ENCODE data around the gene SLC9C2.
"Not testable (repeated sequence)": the region's sequence is repeated elsewhere in the genome, so short reads cannot be mapped to it uniquely, and the experiment has no call there.

The SLC9C2 gene

DNA sequence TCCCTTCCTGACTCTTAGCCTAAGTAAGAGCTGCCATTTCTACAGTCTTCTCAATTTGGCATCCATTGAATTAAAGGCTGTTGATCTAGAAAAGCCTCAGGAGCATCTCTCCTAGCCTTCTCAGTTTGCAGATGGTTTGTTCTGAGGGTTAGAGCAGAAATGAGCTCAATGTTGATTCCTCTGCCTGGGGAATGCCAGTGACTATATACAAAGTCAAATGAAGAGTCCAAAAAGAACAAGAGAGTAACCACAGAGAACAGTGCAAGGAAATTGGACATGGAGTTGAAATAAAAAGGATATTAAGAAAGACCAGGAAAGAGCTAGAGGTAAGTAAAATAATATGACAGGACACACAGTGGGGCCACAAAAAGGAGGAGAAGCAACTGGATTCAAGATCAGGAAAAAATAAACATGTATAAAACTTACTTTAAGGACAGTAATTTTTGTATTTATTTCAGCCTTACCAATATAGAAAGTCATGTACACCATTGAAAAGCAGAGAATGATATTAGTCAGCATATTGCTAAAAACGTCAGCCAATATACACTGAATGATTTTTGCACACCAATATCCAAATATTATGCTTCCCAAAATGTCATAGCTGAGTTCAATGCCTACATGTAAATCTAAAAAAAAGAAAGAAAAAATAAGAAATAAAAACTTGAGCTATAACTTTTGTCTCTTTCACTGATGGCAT is 21.3 kb downstream of the SLC9C2 start:
- no peak for DNase-seq

DNA sequence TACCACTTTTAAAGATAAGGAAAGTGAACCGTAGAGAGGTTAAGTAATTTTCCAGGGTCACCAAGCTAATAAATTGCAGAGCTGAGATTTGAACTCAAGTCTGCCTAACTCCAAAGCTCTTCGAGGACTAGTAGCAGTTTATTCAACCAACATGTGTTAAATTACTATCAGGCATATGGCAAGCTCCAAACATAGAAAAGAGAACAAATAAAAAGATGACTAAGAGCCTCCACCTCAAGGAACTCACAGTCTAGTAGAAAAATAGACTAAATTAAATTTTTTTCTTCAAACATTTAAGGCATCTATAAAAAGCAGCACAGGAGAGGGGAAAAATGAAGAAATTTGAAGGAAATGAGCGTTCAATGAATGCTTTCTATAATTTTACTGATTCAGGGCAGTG is 22.2 kb downstream of the SLC9C2 start:
- no peak for DNase-seq

DNA sequence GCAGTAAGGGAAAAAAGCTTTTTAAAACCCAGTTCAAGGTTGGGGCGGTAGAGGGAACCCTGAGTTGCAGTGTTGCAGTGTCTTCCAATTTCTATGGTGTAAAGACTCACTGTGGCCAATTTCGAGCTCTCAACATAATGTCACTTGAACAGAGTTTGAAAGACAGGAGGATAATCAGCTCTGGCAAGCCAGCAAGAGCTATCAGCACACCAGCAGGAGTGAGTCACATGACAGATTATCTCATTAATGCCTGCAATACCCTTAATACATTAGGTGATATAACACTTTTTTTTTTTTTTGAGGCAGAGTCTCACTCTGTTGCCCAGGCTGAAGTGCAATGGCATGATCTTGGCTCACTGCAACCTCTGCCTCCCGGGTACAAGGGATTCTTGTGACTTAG is 22.8 kb downstream of the SLC9C2 start:
- DNase-seq = no peak

DNA sequence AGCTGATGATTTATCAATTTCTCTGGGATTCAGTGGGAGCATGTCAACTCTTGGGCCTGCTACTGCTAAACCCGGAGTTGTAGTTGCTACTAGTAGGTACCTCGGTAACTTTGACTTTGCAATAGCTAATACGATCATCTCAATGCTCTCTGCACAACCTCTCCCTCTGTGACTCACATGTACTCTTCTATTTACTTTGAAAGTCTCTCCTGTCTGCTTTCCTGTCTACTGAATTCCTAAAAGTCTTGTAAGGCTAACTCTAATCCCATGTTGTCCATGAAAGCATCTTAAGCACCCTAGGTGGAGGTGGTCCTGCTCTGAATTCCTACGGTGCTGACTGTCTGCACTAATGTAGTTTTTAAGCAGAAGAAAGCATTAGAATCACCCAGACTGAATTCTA is 29.3 kb downstream of the SLC9C2 start:
- no peak for DNase-seq

DNA sequence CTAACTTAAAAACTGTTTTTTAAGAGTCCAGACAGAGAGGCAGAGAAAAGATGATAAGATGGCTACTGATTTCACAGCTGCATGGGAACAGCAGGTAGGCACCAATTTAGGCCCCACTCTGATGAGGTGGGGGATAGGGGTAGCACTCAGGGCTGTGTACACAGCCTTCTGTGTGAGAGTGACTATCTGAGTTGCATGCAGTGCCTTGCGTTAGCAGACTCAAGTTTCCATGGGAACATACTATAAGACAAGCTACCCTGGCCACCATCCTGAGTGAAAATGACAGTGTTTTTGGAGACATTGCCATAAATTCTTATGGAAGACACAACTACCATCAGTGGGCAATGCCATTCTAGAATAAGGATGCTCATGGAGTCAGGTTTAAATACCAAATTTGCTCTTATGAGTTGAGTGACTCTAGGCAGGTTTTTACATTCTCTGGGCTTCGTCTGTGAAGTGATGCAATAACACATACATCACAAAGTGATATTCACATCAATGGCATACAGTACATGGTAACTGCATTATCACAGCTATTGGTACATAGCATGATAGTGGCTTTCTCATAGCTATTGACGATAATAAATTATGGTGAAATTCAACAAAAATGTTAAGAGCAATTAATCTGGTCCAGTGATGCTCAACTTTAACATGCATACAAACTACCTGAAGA is 30.5 kb downstream of the SLC9C2 start:
- no peak for DNase-seq

DNA sequence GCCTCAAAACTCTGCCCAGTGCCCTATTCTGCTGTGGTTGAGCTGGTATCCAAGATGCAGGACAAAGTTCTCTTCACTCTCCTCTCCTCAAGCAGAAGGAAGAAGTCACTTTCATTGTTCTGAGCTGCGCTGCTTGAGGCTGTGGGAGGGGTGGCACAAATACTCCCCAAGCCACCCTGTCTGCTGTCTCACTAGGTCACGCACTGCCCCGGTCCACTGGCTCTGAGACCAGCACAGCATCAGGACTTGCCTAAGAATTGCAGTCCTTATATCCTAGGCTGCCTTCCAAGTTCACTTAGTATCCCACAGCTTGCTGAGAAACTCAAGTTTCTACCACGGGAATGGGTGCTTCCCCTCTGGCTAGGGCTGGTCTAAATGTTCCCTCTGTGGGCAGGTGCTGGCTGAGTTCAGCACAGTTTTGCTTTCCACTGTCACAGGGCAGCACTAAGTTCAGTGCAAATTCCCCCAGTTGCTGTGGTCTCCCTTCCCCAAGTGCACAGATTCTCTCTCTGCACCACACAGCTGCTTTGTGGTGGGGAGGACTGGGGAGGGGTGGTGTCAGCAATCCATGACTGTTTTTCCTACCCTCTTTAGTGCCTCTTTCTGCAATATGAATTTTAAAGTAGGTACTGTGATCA is 32.4 kb downstream of the SLC9C2 start:
- no peak for DNase-seq

DNA sequence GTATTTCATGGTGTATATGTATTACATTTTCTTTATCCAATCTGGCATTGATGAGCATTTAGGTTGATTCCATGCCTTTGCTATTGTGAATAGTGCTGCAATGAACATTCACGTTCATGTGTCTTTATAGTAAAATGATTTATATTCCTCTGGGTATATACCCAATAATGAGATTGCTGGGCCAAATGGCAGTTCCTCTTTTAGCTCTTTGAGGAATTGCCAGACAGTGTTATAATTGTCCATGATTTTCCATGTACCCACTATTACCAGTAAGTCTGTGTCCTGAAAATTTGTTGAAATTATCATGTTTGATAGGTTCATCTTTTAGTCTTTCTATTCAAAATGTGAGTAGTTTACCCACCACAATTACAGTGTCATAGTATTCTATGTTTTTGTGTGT is 34.4 kb downstream of the SLC9C2 start:
- no peak for DNase-seq

DNA sequence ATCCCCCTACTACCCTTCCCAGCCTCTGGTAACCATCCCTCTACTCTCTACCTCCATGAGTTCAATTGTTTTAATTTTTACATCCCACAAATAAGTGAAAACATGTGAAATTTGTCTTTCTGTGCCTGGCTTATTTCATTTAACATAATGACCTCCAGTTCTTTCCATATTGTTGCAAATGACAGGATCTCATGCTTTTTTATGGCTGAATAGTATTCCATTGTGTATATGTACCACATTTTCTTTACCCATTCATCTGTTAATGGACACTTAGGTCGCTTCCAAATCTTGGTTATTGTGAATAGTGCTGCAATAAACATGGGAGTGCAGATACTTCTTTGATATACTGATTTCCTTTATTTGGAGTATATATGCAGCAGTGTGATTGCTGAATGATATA is 39.0 kb downstream of the SLC9C2 start:
- DNase-seq = not testable (repeated sequence)

DNA sequence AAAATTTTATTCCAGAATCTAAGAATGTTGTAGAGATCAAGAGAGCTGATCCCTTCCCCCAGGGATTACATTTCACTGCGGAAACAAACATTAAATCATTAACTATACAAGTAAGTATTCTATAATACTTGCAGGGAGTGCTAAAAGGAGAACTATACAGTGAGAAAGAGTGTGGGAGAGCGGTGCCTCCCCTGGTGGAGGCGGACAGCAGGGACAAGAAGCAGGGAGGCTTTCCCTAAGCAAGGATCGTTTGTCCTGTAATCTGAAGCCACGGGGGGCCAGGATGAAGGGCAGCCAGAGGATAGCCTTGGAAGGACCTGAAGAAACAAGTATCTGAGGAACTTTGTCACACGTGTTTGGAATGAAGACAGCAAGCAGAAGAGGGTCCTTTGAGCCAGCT is 40.1 kb downstream of the SLC9C2 start:
- no peak for DNase-seq

DNA sequence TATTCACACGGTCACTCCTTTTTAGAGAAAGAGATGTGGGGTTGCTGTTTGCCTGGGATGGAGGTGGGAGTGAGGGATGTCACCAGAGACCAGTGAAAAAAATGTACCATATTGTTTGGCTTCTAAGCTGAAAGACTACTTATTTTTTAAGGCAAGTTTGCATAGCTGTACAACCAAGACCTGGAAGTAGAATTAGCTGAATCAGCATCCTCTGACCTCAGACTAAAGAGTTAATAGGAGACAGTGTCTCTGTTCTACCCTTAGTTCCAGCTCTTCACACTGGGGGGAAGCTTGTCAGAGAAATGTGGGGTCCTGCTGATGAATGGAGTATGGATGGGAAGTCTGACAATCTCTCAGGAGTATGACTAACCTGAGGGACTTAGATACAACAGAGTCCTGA is 41.6 kb downstream of the SLC9C2 start:
- DNase-seq = no peak

DNA sequence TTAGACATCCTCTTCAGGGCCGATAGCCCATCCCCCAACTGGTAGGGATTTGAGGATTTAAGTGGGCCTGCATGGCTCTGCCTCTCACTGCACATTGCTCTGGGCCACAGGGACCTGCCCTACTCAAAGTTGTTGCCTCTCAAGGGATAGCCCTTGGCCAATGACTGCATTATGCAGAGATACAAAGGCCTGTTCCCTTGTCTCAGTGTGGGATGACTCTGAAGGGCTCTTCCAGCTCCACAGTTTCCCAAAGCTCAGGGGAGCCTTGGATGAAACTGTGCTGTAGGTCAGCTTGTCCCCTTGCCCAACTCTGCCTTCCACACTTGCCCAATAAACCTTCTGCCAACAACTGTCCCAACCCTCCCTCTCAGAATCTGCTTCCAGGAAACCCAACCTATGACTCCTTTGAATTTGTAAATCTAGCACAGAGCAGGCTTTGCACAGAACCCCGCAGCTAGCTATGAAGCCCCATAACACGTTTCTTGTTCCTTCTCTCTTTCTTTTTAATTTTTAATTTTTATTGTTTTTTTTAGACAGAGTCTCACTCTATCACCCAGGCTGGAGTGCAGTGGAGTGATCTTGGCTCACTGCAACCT is 42.5 kb downstream of the SLC9C2 start:
- no peak for DNase-seq

DNA sequence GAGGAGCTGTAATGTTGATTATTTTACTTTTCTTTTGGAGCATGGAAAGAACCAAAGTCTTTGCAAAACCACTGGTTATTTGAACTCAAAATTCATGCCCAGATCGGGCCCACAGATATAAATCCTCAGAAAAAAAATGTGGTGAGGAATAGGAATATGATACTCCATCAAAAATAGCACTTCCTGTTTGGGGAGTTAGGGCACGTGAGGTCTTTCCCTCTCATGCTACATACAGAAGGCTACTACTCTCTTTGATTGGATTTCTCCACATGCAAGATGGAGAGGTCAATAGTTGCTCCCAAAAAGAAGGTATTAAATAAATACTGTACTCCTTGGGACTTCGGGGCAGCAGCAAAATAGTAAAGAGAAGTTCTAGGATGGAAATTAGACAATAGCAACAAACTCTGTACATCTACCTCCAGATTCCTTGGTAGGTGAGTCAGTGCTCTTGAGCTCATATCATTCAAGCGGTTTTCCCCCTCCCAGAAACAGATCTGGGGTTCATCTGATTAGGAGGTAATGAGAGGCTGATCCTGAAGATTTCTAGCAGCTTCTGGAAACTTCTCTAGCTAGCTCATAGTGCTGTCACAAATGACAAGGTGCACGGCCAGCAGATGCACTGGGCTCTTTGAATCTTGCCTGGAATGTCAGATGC is 47.1 kb downstream of the SLC9C2 start:
- no peak for DNase-seq

DNA sequence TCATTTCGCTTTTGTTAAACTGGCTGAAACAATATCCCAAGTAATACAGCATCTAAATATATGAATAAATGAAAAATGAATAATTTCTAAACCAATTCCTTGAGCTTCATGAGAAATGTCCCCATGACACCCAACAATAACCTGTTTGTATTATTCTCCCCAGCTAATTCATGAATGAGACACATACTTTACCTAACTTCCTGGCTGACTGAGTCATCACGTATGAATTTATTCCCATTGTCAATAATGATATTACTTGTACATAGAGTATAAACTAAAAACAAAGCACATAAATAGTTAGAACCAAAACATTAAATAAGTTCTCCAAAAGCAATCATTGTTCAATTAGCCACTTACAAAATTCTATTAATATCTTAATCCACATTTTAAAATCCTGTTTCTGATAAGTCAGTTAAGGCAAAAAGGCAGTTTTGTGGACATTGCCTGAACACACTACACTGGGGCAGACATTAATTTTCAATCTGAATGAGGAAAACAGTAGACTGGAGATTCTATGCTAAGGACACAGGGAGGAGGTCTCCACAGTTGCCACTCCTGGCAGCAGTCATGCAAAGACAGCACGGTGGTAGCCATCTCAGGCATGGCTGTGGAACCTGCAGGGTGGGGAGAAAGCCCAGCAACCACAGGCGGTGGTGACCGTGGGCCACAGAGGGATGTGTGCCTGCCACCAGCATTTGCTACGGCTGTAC is 48.2 kb downstream of the SLC9C2 start:
- DNase-seq = no peak

DNA sequence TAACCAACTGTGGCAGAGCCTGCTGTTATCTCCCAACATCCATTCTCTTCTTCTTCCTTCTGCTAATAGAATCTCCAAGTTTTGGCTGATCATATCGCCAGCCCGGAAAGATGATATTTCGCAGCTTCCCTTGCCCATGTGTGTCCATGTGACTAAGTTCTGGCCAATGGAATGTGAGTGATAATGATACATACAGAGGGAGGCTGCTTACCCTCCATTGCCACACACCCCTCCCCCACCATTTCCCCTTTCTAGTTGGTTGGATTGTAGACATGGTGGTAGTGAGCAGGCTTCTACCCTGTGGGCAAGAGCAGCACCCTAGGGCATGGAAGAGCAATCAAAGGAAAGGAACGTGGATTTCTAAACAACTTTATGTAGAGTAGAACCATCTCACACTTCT is 48.8 kb downstream of the SLC9C2 start:
- DNase-seq = no peak

DNA sequence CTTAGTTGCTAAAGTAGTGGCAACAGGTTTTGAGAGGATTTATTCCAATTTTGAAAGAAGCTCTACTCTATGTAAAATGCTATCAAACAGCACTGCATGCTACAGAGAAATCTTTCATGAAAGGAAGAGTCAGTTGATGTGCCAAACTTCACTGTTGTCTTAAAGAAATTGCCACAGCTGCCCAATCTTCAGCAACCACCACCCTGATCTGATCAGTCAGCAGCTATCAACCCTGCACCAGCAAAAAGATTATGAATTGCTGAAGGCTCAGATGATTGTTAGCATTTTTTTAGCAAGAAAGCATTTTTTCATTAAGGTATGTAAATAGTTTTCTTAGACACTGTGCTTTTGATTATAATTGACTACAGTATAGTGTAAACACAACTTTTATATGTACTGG is 49.6 kb downstream of the SLC9C2 start:
- no peak for DNase-seq

DNA sequence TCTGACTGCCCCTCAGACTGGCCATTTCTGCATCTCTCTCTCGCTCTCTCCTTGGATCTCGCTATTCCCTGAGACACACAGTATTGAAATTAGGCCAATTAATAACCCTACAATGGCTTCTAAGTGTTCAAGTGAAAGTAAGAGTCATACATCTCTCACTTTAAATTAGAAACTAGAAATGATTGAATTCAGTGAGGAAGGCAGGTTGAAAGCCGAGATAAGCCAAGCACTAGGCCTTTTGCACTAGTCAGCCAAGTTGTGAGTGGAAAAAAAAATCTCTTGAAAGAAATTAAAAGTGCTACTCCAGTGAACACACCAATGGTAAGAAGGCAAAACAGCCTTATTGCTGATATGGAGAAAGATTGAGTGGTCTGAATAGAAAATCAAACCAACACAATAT is 51.2 kb downstream of the SLC9C2 start:
- no peak for DNase-seq

DNA sequence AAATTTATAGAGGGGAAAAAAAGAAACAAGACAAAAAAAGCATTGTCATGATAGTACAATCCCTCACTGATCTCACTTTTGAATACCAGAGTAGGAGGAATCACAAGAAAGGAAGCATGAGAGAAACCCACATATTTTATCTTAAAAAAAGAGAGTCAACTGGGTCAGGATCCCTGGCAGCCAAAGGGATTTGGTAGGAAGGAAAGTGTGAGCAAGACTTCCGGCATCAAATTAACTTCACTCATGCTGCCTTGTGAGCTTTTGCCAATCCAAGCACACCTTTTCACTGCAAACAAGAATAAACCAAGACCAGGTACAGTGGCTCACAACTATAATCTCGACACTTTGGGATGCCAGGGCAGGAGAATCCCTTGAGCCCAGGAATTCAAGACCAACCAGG is 53.1 kb downstream of the SLC9C2 start:
- no peak for DNase-seq

DNA sequence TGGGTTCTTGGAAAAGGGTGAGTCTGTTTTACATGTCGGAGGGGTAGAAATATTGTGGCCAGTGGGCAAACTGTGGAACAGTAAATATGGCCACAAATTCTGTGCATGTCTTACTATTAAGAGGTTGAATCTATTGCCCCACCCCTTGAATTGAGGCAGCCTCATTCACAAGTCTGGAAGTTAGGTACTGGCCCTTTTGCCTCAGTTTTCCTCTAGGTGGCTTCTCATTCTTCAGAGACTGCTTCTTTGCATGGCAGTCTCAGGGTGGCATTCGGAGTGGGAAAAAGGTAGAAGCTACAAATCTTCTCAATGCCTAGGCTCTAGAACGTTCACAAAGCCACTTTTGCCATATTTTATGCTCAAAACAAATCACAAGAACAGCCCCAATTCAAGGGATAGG is 57.2 kb downstream of the SLC9C2 start:
- no peak for DNase-seq

DNA sequence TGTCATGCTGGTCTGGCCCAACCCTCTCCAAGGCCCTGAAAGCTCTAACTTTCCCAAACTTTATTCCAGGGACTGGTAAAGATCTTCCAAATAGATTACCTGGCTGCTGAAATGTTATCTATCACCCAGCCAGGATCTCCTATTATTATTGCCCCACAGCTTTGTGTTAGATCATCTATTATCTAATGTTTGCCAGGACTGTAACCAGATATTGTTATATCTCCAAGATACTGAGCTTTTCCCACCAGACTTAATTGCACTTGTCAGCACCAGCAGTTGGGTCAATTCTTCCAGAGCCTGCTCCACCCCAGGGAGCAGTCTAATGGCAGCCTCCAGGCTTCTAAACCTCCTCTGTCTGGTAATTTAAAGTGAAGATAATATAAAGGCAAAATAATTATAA is 66.6 kb downstream of the SLC9C2 start:
- DNase-seq = no peak

DNA sequence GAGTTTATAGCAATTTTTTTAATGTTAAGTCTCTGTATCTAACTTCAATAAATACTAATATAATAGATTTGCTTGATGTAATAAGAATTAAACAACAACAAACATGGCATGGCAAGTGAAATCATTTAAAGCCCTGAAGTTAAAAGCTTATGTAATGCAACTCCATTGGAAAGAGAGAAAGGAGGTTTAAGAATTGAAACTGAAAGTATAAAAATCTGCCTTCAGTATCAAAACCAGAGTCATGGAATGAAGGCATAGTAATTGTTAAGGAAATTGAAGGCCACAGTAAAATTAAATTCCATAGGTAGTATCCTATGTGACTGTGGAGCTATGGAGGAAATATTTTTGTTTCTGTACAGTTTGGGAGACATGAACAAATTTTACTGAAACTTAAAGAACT is 70.6 kb downstream of the SLC9C2 start:
- no peak for DNase-seq

DNA sequence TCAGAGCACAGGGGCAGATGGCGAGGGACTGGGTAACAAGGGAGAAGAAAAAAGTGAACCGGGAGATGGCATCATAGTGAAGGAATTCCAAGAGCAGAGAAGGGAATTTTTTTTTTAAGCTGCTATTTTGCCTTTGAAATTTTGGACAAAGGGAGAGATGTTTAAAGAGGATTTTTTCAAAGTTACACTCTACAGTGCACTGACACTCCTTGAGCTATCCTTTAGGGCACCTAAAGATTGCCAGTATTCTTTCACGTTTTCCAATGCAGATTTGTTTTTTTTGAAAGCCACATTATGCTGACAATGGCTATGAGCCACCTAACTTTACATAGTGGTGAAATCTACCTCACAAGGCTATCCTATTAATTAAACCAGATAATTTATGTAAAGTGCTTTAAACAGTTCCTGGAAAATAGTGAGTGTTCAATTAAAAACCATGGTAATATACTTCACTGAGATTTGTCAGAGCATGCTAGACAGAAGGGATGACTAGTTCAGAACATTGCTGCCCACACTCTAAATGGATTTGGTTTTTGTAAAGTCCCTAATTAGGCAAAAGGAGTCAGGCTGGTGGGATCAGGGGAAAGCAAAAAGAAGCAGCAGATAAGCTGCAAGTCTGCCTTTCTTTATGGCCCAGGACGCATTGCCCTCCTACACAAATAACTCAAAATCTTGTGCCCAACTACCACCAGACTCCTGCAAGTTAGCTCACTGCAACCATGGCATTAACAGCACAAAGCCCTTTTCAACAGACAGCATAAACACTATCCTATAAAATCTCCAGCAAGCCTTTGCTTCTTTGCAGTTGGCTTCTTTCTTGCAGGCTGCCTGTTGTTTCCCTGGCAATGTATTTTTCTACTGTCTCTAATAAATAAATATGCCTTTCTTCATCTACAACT is 71.8 kb downstream of the SLC9C2 start:
- DNase-seq = no peak

DNA sequence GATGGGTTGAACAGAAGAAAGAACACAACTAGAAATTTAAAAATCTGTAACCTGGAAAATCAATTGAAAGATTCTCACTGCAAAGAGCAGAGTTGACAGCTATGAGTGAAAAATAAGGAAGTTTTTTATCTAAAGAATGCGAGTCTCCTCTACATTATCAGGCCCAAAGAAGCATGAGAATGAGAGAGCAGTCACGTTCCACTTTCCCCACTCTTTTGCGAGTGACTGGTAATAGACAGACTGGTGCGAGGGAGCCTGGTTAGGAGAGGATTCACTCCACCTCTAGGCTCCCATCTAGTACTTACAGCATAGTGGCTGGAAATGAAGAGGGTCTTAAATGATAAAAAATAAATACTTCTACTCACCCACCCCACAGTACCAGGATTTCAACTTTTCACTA is 73.8 kb downstream of the SLC9C2 start:
- DNase-seq = no peak

Measured in activated gamma-delta T cell (primary cell).